ENCODE data around the gene LNPK. TPM values are rescaled to one million over a fixed set of nuclear protein-coding genes. Genes with fewer than 3 reads are reported as not detected.

Gene LNPK
- total and polyA plus RNA-seq, 2 donors, result 9.4 to 93.1 TPM

GRCh38 chr2:175950512-175950911, 51.6 kb downstream of the LNPK start:
- 98% methylated on average over 3 of the region's 3 CpGs for WGBS
- no peaks in the 10 kb centered on the region for H3K36me3 ChIP-seq (ENCODE audit: insufficient read depth)

GRCh38 chr2:175948191-175948590, 53.9 kb downstream of the LNPK start:
- Histone ChIP-seq H3K36me3 (ENCODE audit: insufficient read depth) (no peaks in the 10 kb centered on the region), H3K4me3 (ENCODE audit: low read depth, low read length) (no peak overlapping the region), H3K27ac (ENCODE audit: low read depth) (no peak overlapping the region), H3K4me1 (ENCODE audit: insufficient read depth) (no peaks in the 10 kb centered on the region)
- 29% methylated on average over 1 of the region's 1 CpG for WGBS
- no peak for DNase-seq (ENCODE audit: extremely low spot score)

More at GRCh38 chr2:175950512-175950911, 51.6 kb downstream of the LNPK start:
- H3K27ac ChIP-seq (ENCODE audit: low read depth), result no peak overlapping the region
- no peak overlapping the region for H3K4me3 ChIP-seq (ENCODE audit: low read depth, low read length)
- H3K4me1 ChIP-seq (ENCODE audit: insufficient read depth), result no peaks in the 10 kb centered on the region
- DNase-seq (ENCODE audit: extremely low spot score), result no peak

- no peaks in the 10 kb centered on the region for H3K36me3 ChIP-seq (ENCODE audit: insufficient read depth)
- 69% methylated on average over 1 of the region's 1 CpG for WGBS
Measured at GRCh38 chr2:175947073-175947472, 55.0 kb downstream of the LNPK start.

GRCh38 chr2:175941699-175942098, 60.4 kb downstream of the LNPK start:
- no peaks in the 10 kb centered on the region for H3K4me1 ChIP-seq (ENCODE audit: insufficient read depth)
- no peak for DNase-seq (ENCODE audit: extremely low spot score)
- H3K27ac ChIP-seq (ENCODE audit: low read depth), result no peak overlapping the region
- WGBS, result 96% methylated on average over 3 of the region's 3 CpGs
- no peak overlapping the region for H3K4me3 ChIP-seq (ENCODE audit: low read depth, low read length)
- no peaks in the 10 kb centered on the region for H3K36me3 ChIP-seq (ENCODE audit: insufficient read depth)

More at GRCh38 chr2:175947073-175947472, 55.0 kb downstream of the LNPK start:
- Histone ChIP-seq H3K27ac (ENCODE audit: low read depth) (no peak overlapping the region), H3K4me1 (ENCODE audit: insufficient read depth) (no peaks in the 10 kb centered on the region), H3K4me3 (ENCODE audit: low read depth, low read length) (no peak overlapping the region)
- no peak for DNase-seq (ENCODE audit: extremely low spot score)

- no peak overlapping the region for H3K27ac ChIP-seq (ENCODE audit: low read depth)
- DNase-seq (ENCODE audit: extremely low spot score), result no peak
- 54% methylated on average over 2 of the region's 2 CpGs for WGBS
- no peaks in the 10 kb centered on the region for H3K4me1 ChIP-seq (ENCODE audit: insufficient read depth)
- no peak overlapping the region for H3K4me3 ChIP-seq (ENCODE audit: low read depth, low read length)
- H3K36me3 ChIP-seq (ENCODE audit: insufficient read depth), result no peaks in the 10 kb centered on the region
Measured at GRCh38 chr2:175937216-175937615, 64.9 kb downstream of the LNPK start.

GRCh38 chr2:175935289-175936181, 66.5 kb downstream of the LNPK start:
- DNase-seq (ENCODE audit: extremely low spot score), result no peak
- 73% methylated on average over 3 of the region's 3 CpGs for WGBS

GRCh38 chr2:175932675-175933074, 69.4 kb downstream of the LNPK start:
- Histone ChIP-seq H3K4me3 (ENCODE audit: low read depth, low read length) (no peak overlapping the region), H3K36me3 (ENCODE audit: insufficient read depth) (peaks cover 2% of the 10 kb centered on the region), H3K27ac (ENCODE audit: low read depth) (no peak overlapping the region), H3K4me1 (ENCODE audit: insufficient read depth) (no peaks in the 10 kb centered on the region)
- no peak for DNase-seq (ENCODE audit: extremely low spot score)
- WGBS, result 98% methylated on average over 2 of the region's 2 CpGs

More at GRCh38 chr2:175935289-175936181, 66.5 kb downstream of the LNPK start:
- Histone ChIP-seq H3K36me3 (ENCODE audit: insufficient read depth) (no peaks in the 10 kb centered on the region), H3K27ac (ENCODE audit: low read depth) (no peak overlapping the region), H3K4me1 (ENCODE audit: insufficient read depth) (no peaks in the 10 kb centered on the region), H3K4me3 (ENCODE audit: low read depth, low read length) (no peak overlapping the region)

GRCh38 chr2:175931805-175932204, 70.3 kb downstream of the LNPK start:
- H3K4me1 ChIP-seq (ENCODE audit: insufficient read depth), result no peaks in the 10 kb centered on the region
- no peak overlapping the region for H3K27ac ChIP-seq (ENCODE audit: low read depth)
- H3K36me3 ChIP-seq (ENCODE audit: insufficient read depth), result peaks cover 2% of the 10 kb centered on the region
- H3K4me3 ChIP-seq (ENCODE audit: low read depth, low read length), result no peak overlapping the region
- 60% methylated on average over 2 of the region's 2 CpGs for WGBS
- no peak for DNase-seq (ENCODE audit: extremely low spot score)

GRCh38 chr2:175930504-175930903, 71.6 kb downstream of the LNPK start:
- no peak for DNase-seq (ENCODE audit: extremely low spot score)
- Histone ChIP-seq H3K4me1 (ENCODE audit: insufficient read depth) (no peaks in the 10 kb centered on the region), H3K27ac (ENCODE audit: low read depth) (no peak overlapping the region), H3K36me3 (ENCODE audit: insufficient read depth) (peaks cover 2% of the 10 kb centered on the region), H3K4me3 (ENCODE audit: low read depth, low read length) (no peak overlapping the region)
- WGBS, result 85% methylated on average over 1 of the region's 1 CpG

- no peak for DNase-seq (ENCODE audit: extremely low spot score)
- Histone ChIP-seq H3K36me3 (ENCODE audit: insufficient read depth) (peaks cover 2% of the 10 kb centered on the region), H3K4me1 (ENCODE audit: insufficient read depth) (no peaks in the 10 kb centered on the region), H3K4me3 (ENCODE audit: low read depth, low read length) (no peak overlapping the region), H3K27ac (ENCODE audit: low read depth) (no peak overlapping the region)
- WGBS, result 66% methylated on average over 5 of the region's 5 CpGs
Measured at GRCh38 chr2:175929850-175930249, 72.2 kb downstream of the LNPK start.

- WGBS, result 83% methylated on average over 2 of the region's 2 CpGs
- no peak for DNase-seq (ENCODE audit: extremely low spot score)
Measured at GRCh38 chr2:175926272-175926671, 75.8 kb downstream of the LNPK start.

GRCh38 chr2:175922160-175922559, 79.9 kb downstream of the LNPK start:
- peaks cover 1% of the 10 kb centered on the region for H3K36me3 ChIP-seq (ENCODE audit: insufficient read depth)
- no peak for DNase-seq (ENCODE audit: extremely low spot score)
- no peak overlapping the region for H3K4me3 ChIP-seq (ENCODE audit: low read depth, low read length)
- H3K27ac ChIP-seq (ENCODE audit: low read depth), result no peak overlapping the region
- no peaks in the 10 kb centered on the region for H3K4me1 ChIP-seq (ENCODE audit: insufficient read depth)
- 95% methylated on average over 2 of the region's 2 CpGs for WGBS

More at GRCh38 chr2:175926272-175926671, 75.8 kb downstream of the LNPK start:
- H3K36me3 ChIP-seq (ENCODE audit: insufficient read depth), result peaks cover 2% of the 10 kb centered on the region
- H3K4me3 ChIP-seq (ENCODE audit: low read depth, low read length), result no peak overlapping the region
- H3K27ac ChIP-seq (ENCODE audit: low read depth), result no peak overlapping the region
- no peaks in the 10 kb centered on the region for H3K4me1 ChIP-seq (ENCODE audit: insufficient read depth)

GRCh38 chr2:175918935-175919334, 83.1 kb downstream of the LNPK start:
- no peak for DNase-seq (ENCODE audit: extremely low spot score)
- WGBS, result 66% methylated on average over 3 of the region's 3 CpGs
- Histone ChIP-seq H3K27ac (ENCODE audit: low read depth) (no peak overlapping the region), H3K4me3 (ENCODE audit: low read depth, low read length) (no peak overlapping the region), H3K36me3 (ENCODE audit: insufficient read depth) (peaks cover 1% of the 10 kb centered on the region), H3K4me1 (ENCODE audit: insufficient read depth) (no peaks in the 10 kb centered on the region)

- no peaks in the 10 kb centered on the region for H3K4me1 ChIP-seq (ENCODE audit: insufficient read depth)
- H3K27ac ChIP-seq (ENCODE audit: low read depth), result no peak overlapping the region
- peaks cover 1% of the 10 kb centered on the region for H3K36me3 ChIP-seq (ENCODE audit: insufficient read depth)
- no peak for DNase-seq (ENCODE audit: extremely low spot score)
- H3K4me3 ChIP-seq (ENCODE audit: low read depth, low read length), result no peak overlapping the region
- WGBS, result 88% methylated on average over 3 of the region's 3 CpGs
Measured at GRCh38 chr2:175914846-175915245, 87.2 kb downstream of the LNPK start.

All from urinary bladder (tissue), 4 donors.